NB4 (cell line): ENCODE results near the gene DMRTC2.

Experiments
- DNase-seq: peaks from one replicate; pipeline ENCODE4 v3.0.0; 2010; ENCODE audit warnings: low read depth
- H3K4me3 ChIP-seq: one replicate; pipeline ENCODE4 v1.5.1; 2011; ENCODE audit warnings: mild to moderate bottlenecking, low read depth, low read length, moderate library complexity
- CTCF ChIP-seq: IDR thresholded peaks from one replicate; pipeline ENCODE4 v1.5.1; 2012; ENCODE audit warnings: low read depth, low read length
- MAX ChIP-seq: IDR thresholded peaks from 2 replicates; pipeline ENCODE4 v1.6.1; 2011; ENCODE audit warnings: low read depth, low read length
- MYC ChIP-seq: IDR thresholded peaks from 2 replicates; pipeline ENCODE4 v1.6.1; 2011; ENCODE audit warnings: low read depth, low read length
- POLR2A ChIP-seq: IDR thresholded peaks from 2 replicates; pipeline ENCODE4 v1.6.1; 2011; ENCODE audit warnings: mild to moderate bottlenecking; ENCODE audit not compliant: insufficient read length; ENCODE audit errors: extremely low read depth

The DMRTC2 gene

DNA sequence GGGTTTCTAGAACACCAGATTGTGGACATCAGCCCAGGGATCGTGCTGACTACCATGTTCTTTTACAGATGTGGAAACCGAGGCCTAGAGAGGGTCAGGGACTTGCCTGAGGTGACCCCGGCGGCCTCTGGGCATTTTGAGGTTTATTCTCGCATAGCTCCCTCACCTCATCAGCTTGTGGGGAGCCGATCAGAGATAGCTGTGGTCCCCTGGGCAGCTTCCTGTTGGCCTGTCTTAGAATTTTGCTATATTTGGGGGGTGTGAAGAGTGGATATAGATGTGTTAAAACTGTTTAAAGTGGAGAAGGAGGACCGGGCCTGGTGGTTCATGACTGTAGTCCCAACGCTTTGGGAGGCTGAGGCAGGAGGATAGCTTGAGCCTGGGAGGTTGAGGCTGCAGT is 45.1 kb downstream of the DMRTC2 start:
- no peak for TF ChIP-seq POLR2A
- TF ChIP-seq CTCF: no peak
- no peak for TF ChIP-seq MYC
- no peak for TF ChIP-seq MAX
- no peak overlapping the region for H3K4me3 ChIP-seq
- no peak for DNase-seq

DNA sequence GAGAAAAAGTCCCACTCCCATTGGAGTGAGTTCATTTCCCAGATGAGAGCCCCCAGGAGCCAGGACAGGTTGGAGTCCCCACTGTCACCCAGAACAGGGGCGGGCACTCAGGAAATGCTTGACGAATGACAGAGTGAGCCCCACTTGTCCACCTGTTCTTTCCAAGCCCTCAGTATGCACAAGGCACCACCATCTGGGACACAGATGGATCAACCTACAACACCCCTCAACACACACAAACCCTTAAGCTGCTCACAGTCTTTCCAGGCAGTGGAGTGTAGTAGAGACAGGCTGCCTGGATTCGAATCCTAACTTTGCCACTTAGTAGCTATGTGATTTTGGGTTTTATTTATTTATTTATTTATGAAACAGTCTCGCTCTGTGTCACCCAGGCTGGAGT is 46.1 kb downstream of the DMRTC2 start:
- DNase-seq: no peak
- no peak overlapping the region for H3K4me3 ChIP-seq
- TF ChIP-seq CTCF (no peak), MAX (no peak), POLR2A (no peak), MYC (no peak)

- DNase-seq: no peak
- H3K4me3 ChIP-seq: no peak overlapping the region
- no peak for TF ChIP-seq MAX
- TF ChIP-seq CTCF: no peak
- no peak for TF ChIP-seq POLR2A
- no peak for TF ChIP-seq MYC
Observed at GRCh38 chr19:41892173-41892902, 47.5 kb downstream of the DMRTC2 start.

DNA sequence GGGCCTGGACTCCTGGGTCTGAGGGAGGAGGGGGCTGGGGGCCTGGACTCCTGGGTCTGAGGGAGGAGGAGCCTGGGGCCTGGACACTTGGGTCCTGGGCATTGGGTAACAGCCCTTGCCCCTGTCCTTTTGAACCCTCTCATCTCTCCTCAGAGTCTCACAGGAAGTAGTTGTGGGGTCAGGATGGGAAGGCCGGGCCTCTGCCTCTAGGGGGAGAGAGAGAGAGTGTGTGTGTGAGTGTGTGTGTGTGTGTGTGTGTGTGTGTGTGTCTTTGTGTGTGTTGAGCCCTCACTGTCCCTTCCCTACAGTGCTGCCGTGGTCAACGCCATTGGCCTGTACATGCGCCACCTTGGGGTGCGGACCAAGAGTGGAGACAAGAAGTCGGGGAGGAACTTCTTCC is 49.1 kb downstream of the DMRTC2 start:
- DNase-seq: peak; percentile 40
- H3K4me3 ChIP-seq: no peak overlapping the region
- TF ChIP-seq MYC (no peak), CTCF (peak; percentile 13)

GRCh38 chr19:41894350-41894749 is 49.5 kb downstream of the DMRTC2 start:
- DNase-seq: no peak
- no peak overlapping the region for H3K4me3 ChIP-seq
- TF ChIP-seq MAX: no peak

DNA sequence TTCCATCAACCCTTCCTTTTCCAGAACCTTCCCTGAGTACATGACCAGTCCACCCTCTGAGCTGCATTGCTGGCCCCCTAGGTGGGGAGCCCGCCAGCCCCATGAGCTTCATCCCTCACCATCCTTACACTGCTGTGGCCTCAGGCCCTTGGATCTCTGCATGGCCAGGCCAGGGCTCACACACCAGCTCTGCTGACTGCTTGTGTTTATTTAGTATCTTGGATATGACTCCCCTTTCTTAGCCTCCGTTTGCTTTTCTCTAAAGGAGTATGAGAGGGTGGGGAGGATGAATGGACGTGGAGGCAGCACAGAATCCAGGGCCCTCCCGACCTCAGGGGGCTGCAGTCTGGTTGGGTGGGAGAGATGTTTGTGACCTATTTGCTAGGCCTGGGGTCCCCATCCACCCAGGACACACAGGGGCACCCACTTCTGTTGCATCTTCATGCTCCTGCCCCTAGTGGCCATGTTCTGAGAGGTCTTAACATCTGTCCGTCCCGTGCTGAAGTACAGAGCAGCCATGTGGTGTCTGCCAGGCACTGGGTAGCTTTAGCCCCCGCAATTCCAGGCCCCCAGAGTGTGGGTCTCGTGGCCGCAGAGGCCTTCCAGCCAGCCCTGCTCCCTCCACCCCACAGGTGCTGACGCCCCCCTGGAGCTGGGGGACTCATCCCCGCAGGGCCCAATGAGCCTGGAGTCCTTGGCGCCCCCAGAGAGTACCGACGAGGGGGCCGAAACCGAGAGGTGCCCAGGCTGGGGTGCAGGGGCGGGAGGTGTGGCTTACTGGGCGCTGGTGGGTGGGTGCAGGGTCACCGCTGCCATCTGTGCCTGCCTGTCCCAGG is 51.1 kb downstream of the DMRTC2 start:
- no peak overlapping the region for H3K4me3 ChIP-seq
- no peak for DNase-seq
- TF ChIP-seq MAX (no peak), CTCF (peak; percentile 19), MYC (no peak)
